H9 (cell line): ENCODE results near the gene SLC28A3. TPM values are rescaled to one million over a fixed set of nuclear protein-coding genes. Genes with fewer than 3 reads are reported as not detected.

Experiments used
- DNase-seq: peaks from one replicate; pipeline ENCODE4 v3.0.0-alpha.2; 2017
- H2AFZ ChIP-seq: one replicate; pipeline ENCODE4 v1.6.1; 2013; ENCODE audit warnings: mild to moderate bottlenecking, low read length, control low read depth, moderate library complexity
- H2AK5ac ChIP-seq: 2 replicates; pipeline ENCODE4 v1.6.1; 2013; ENCODE audit warnings: low read length, control low read depth, mixed read lengths; ENCODE audit not compliant: insufficient read length
- H2BK120ac ChIP-seq: one replicate; pipeline ENCODE4 v1.6.1; 2013; ENCODE audit warnings: low read depth, mild to moderate bottlenecking, low read length, control low read depth, inconsistent platforms; ENCODE audit not compliant: poor library complexity, severe bottlenecking
- H2BK12ac ChIP-seq: 2 replicates; pipeline ENCODE4 v1.6.1; 2013; ENCODE audit warnings: low read length, control low read depth, mixed read lengths, low read depth; ENCODE audit not compliant: insufficient read length
- H2BK15ac ChIP-seq: 2 replicates; pipeline ENCODE4 v1.6.1; 2013; ENCODE audit warnings: low read depth, low read length, control low read depth
- H2BK20ac ChIP-seq: one replicate; pipeline ENCODE4 v1.6.1; 2013; ENCODE audit warnings: low read depth, mild to moderate bottlenecking, low read length, control low read depth, inconsistent platforms; ENCODE audit not compliant: poor library complexity, severe bottlenecking
- H2BK5ac ChIP-seq: 2 replicates; pipeline ENCODE4 v1.6.1; 2013; ENCODE audit warnings: low read length, control low read depth, mixed read lengths; ENCODE audit not compliant: insufficient read length
- H3K14ac ChIP-seq: 2 replicates; pipeline ENCODE4 v1.6.1; 2013; ENCODE audit warnings: low read length, control low read depth; ENCODE audit not compliant: insufficient read depth
- H3K18ac ChIP-seq: 2 replicates; pipeline ENCODE4 v1.6.1; 2013; ENCODE audit warnings: low read depth, mild to moderate bottlenecking, mixed read lengths, low read length, control low read depth; ENCODE audit not compliant: insufficient read length
- H3K23ac ChIP-seq: 2 replicates; pipeline ENCODE4 v1.6.1; 2013; ENCODE audit warnings: low read length, control low read depth, mixed read lengths, low read depth; ENCODE audit not compliant: insufficient read length
- H3K23me2 ChIP-seq: 2 replicates; pipeline ENCODE4 v1.6.1; 2013; ENCODE audit warnings: low read depth, mild to moderate bottlenecking, mixed read lengths, low read length, control low read depth; ENCODE audit not compliant: insufficient read length, poor library complexity, severe bottlenecking
- H3K27ac ChIP-seq: 2 replicates; pipeline ENCODE4 v1.5.1; 2013; ENCODE audit warnings: low read length, control low read depth, mixed read lengths, low read depth; ENCODE audit not compliant: insufficient read length
- H3K27me3 ChIP-seq: 2 replicates; pipeline ENCODE4 v1.6.1; 2013; ENCODE audit warnings: low read length, control low read depth, inconsistent platforms; ENCODE audit not compliant: insufficient read depth
- H3K4ac ChIP-seq: 2 replicates; pipeline ENCODE4 v1.6.1; 2013; ENCODE audit warnings: low read depth, mild to moderate bottlenecking, control low read depth, inconsistent platforms, low read length, moderate library complexity
- H3K4me1 ChIP-seq: 2 replicates; pipeline ENCODE4 v1.6.1; 2013; ENCODE audit warnings: low read length, control low read depth, inconsistent platforms; ENCODE audit not compliant: insufficient read depth
- H3K4me2 ChIP-seq: 2 replicates; pipeline ENCODE4 v1.6.1; 2013; ENCODE audit warnings: low read length, control low read depth, mixed read lengths; ENCODE audit not compliant: insufficient read length, insufficient read depth
- H3K56ac ChIP-seq: 2 replicates; pipeline ENCODE4 v1.6.1; 2013; ENCODE audit warnings: low read depth, mild to moderate bottlenecking, mixed read lengths, low read length, control low read depth; ENCODE audit not compliant: insufficient read length
- H3K79me1 ChIP-seq: 2 replicates; pipeline ENCODE4 v1.6.1; 2013; ENCODE audit warnings: low read depth, mild to moderate bottlenecking, moderate library complexity, low read length, control low read depth, inconsistent platforms; ENCODE audit not compliant: insufficient read depth, poor library complexity, severe bottlenecking
- H3K79me2 ChIP-seq: 2 replicates; pipeline ENCODE4 v1.6.1; 2013; ENCODE audit warnings: low read length, control low read depth, inconsistent platforms; ENCODE audit not compliant: insufficient read depth
- H3K9ac ChIP-seq: 2 replicates; pipeline ENCODE4 v1.6.1; 2013; ENCODE audit warnings: low read length, control low read depth, mixed read lengths; ENCODE audit not compliant: insufficient read length; ENCODE audit errors: extremely low read depth
- H3K9me3 ChIP-seq: one replicate; pipeline ENCODE4 v1.6.1; 2013; ENCODE audit warnings: low read depth, low read length, inconsistent platforms; ENCODE audit not compliant: control insufficient read depth
- H3T11ph ChIP-seq: one replicate; pipeline ENCODE4 v1.6.1; 2013; ENCODE audit warnings: mild to moderate bottlenecking, low read length, control low read depth, inconsistent platforms
- H4K20me1 ChIP-seq: one replicate; pipeline ENCODE4 v1.6.1; 2013; ENCODE audit not compliant: control insufficient read depth, insufficient read length, insufficient read depth
- H4K5ac ChIP-seq: 2 replicates; pipeline ENCODE4 v1.6.1; 2013; ENCODE audit warnings: low read depth, mild to moderate bottlenecking, mixed read lengths, low read length, control low read depth; ENCODE audit not compliant: insufficient read length
- H4K8ac ChIP-seq: replicated peaks from 2 replicates; pipeline ENCODE4 v1.6.1; 2013; ENCODE audit warnings: low read length, control low read depth, mixed read lengths, low read depth; ENCODE audit not compliant: insufficient read length
- H4K91ac ChIP-seq: 2 replicates; pipeline ENCODE4 v1.6.1; 2013; ENCODE audit warnings: low read depth, mild to moderate bottlenecking, moderate library complexity, mixed read lengths, low read length, control low read depth; ENCODE audit not compliant: insufficient read length
- H3K27ac Mint-ChIP-seq, 3 experiments: 2 replicates in 2 of 3; 3 replicates in 1 of 3; pipeline ENCODE4 v1.8.0; 2020 to 2021; ENCODE audit warnings: mixed read lengths in 3 of 3, mild to moderate bottlenecking in 1 of 3, moderate library complexity in 1 of 3
- H3K27me3 Mint-ChIP-seq: 2 replicates; pipeline ENCODE4 v1.8.0; 2021; ENCODE audit warnings: low read depth, mild to moderate bottlenecking, moderate library complexity, mixed read lengths
- H3K36me3 Mint-ChIP-seq, 3 experiments: 2 replicates in 2 of 3; 3 replicates in 1 of 3; pipeline ENCODE4 v1.8.0; 2020 to 2021; ENCODE audit warnings: low read depth in 3 of 3, mixed read lengths in 3 of 3; ENCODE audit not compliant: insufficient read depth in 1 of 3
- H3K4me1 Mint-ChIP-seq, 2 experiments: 2 replicates each; pipeline ENCODE4 v1.8.0; 2020; ENCODE audit warnings: mixed read lengths in 2 of 2
- H3K4me3 Mint-ChIP-seq, 2 experiments: 2 replicates in 1 of 2; 3 replicates in 1 of 2; pipeline ENCODE4 v1.8.0; 2020 to 2021; ENCODE audit warnings: mild to moderate bottlenecking in 2 of 2, mixed read lengths in 2 of 2, moderate library complexity in 1 of 2
- H3K9me3 Mint-ChIP-seq, 2 experiments: 2 replicates in 1 of 2; 3 replicates in 1 of 2; pipeline ENCODE4 v1.8.0; 2020; ENCODE audit warnings: mild to moderate bottlenecking in 2 of 2, mixed read lengths in 2 of 2, moderate library complexity in 1 of 2
- WGBS: extraction: QIAGEN DNeasy Blood & Tissue Kit; methylation state at CpG from one replicate; pipeline ENCODE4 v1.1.7; 2013; ENCODE audit warnings: missing lambda C conversion rate, low lambda C conversion rate, mixed read lengths; ENCODE audit not compliant: insufficient read length; ENCODE audit errors: extremely low coverage; 5-methylcytosine and 5-hydroxymethylcytosine counted together
- total RNA-seq: library from RNA; stranded (reverse); gene quantifications from 2 replicates; pipeline ENCODE4 v1.2.1, GENCODE V29; 2021
- TF ChIP-seq, protein P1 (sequence below): fragments of 200-600 bp; sonication (generic); conservative IDR thresholded peaks from 3 replicates; pipeline ENCODE4 v1.8.0; 2021; ENCODE audit warnings: antibody characterized with exemption, mild to moderate bottlenecking

SLC28A3 gene
- total RNA-seq, 1 experiment from 2014 or later, result not detected

DNA sequence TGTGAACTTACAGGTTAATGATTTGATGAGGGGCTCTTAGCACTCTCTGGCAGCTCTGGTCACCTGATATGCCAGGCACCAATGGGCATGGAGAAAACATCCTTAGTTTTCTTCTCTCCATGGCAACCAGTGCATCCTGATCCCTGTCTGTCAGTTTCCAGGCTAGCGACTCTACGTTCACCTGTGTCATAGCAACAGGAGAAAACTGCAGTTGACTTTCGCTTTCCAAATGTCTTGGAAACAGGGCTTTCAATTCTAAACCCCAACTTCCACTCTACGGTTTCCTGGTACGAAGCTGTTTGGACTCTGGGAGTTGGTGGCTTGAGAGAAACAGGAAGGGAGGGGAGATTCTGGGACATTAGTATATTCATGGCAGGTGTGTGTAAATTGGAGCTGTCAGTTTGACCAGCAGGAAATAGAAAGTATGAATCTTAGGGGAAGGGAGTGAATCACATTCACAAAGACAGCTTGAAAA lies 74.4 kb downstream of the SLC28A3 start:
- Mint-ChIP-seq H3K27me3 (peaks cover 4% of the 10 kb centered on the region; the same call in 1 of the 2 replicates), H3K4me3 (no peak overlapping the region; a peak in 1 of 5 replicates), H3K4me1 (peaks cover under 1 to 3% of the 10 kb centered on the region in 2 experiments), H3K9me3 (no peaks in the 10 kb centered on the region), H3K36me3 (no peaks in the 10 kb centered on the region), H3K27ac (no peak overlapping the region; a peak in 1 of 7 replicates)
- no peak overlapping the region for H2BK15ac ChIP-seq
- H3K27me3 ChIP-seq, result no peaks in the 10 kb centered on the region
- no peak overlapping the region for H3K14ac ChIP-seq
- no peak overlapping the region for H3K4ac ChIP-seq
- H3K4me1 ChIP-seq, result no peaks in the 10 kb centered on the region
- no peak overlapping the region for H3T11ph ChIP-seq
- peak; percentile 77 for DNase-seq
- no peak overlapping the region for H2BK12ac ChIP-seq
- H3K4me2 ChIP-seq, result no peak overlapping the region
- H3K56ac ChIP-seq, result no peak overlapping the region
- no peak overlapping the region for H2BK20ac ChIP-seq
- no peak overlapping the region for H4K8ac ChIP-seq
- H3K18ac ChIP-seq, result no peak overlapping the region
- no peaks in the 10 kb centered on the region for H3K9me3 ChIP-seq
- no peak overlapping the region for H3K9ac ChIP-seq
- no peak overlapping the region for H2AK5ac ChIP-seq
- no peak overlapping the region for H2BK120ac ChIP-seq
- no peak overlapping the region for H4K5ac ChIP-seq
- no peak overlapping the region for H3K27ac ChIP-seq
- H3K23ac ChIP-seq, result no peak overlapping the region
- no peak overlapping the region for H2BK5ac ChIP-seq
- no CpG with 5 or more reads among the region's 5 CpGs for WGBS
- no peaks in the 10 kb centered on the region for H4K20me1 ChIP-seq
- no peaks in the 10 kb centered on the region for H3K79me1 ChIP-seq
- no peak overlapping the region for H4K91ac ChIP-seq
- H3K23me2 ChIP-seq, result no peaks in the 10 kb centered on the region
- TF ChIP-seq, protein P1, sequence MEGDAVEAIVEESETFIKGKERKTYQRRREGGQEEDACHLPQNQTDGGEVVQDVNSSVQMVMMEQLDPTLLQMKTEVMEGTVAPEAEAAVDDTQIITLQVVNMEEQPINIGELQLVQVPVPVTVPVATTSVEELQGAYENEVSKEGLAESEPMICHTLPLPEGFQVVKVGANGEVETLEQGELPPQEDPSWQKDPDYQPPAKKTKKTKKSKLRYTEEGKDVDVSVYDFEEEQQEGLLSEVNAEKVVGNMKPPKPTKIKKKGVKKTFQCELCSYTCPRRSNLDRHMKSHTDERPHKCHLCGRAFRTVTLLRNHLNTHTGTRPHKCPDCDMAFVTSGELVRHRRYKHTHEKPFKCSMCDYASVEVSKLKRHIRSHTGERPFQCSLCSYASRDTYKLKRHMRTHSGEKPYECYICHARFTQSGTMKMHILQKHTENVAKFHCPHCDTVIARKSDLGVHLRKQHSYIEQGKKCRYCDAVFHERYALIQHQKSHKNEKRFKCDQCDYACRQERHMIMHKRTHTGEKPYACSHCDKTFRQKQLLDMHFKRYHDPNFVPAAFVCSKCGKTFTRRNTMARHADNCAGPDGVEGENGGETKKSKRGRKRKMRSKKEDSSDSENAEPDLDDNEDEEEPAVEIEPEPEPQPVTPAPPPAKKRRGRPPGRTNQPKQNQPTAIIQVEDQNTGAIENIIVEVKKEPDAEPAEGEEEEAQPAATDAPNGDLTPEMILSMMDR, result no peak
- H2AFZ ChIP-seq, result no peak overlapping the region
- no peaks in the 10 kb centered on the region for H3K79me2 ChIP-seq
